OCI-LY1 (cell line): ENCODE measurements around the gene POLH.

Source experiments
- H2AFZ ChIP-seq: fragments of 200-600 bp; sonication (generic), shearing (Covaris generic); 2 replicates; pipeline ENCODE4 v1.6.0; 2014; ENCODE audit warnings: antibody characterized with exemption, mild to moderate bottlenecking, low read length
- H3F3A ChIP-seq: fragments of 200-600 bp; sonication (generic), shearing (Covaris generic); 2 replicates; pipeline ENCODE4 v1.6.0; 2014; ENCODE audit warnings: mild to moderate bottlenecking, antibody characterized with exemption, low read length, moderate library complexity; ENCODE audit not compliant: insufficient read depth
- H3K27ac ChIP-seq: fragments of 200-600 bp; sonication (generic); 2 replicates; pipeline ENCODE4 v1.5.1; 2014; ENCODE audit warnings: low read length, mixed run types, mild to moderate bottlenecking, low read depth; ENCODE audit not compliant: poor library complexity, severe bottlenecking
- H3K27me3 ChIP-seq: fragments of 200-600 bp; sonication (generic); 2 replicates; pipeline ENCODE4 v1.6.0; 2014; ENCODE audit warnings: antibody characterized with exemption, mild to moderate bottlenecking, low read length, moderate library complexity; ENCODE audit not compliant: insufficient read depth
- H3K36me3 ChIP-seq: fragments of 200-600 bp; sonication (generic); 2 replicates; pipeline ENCODE4 v1.6.1; 2014; ENCODE audit warnings: mild to moderate bottlenecking, antibody characterized with exemption, low read length, moderate library complexity, mixed read lengths; ENCODE audit not compliant: insufficient read depth
- H3K4me1 ChIP-seq: fragments of 200-600 bp; sonication (generic); 2 replicates; pipeline ENCODE4 v1.5.1; 2014; ENCODE audit warnings: mild to moderate bottlenecking, low read length, moderate library complexity; ENCODE audit not compliant: insufficient read depth, severe bottlenecking
- H3K4me2 ChIP-seq: fragments of 200-600 bp; sonication (generic), shearing (Covaris generic); 2 replicates; pipeline ENCODE4 v1.6.1; 2014; ENCODE audit warnings: low read length
- H3K4me3 ChIP-seq: fragments of 200-600 bp; sonication (generic); 2 replicates; pipeline ENCODE4 v1.5.1; 2014; ENCODE audit warnings: low read length, low read depth, mild to moderate bottlenecking, mixed read lengths; ENCODE audit not compliant: poor library complexity, severe bottlenecking
- H3K79me2 ChIP-seq: fragments of 200-600 bp; shearing (Covaris generic); 2 replicates; pipeline ENCODE4 v1.6.1; 2016; ENCODE audit warnings: mixed run types, low read length, mixed read lengths; ENCODE audit not compliant: insufficient read depth
- H3K9ac ChIP-seq: fragments of 200-600 bp; sonication (generic), shearing (Covaris generic); 2 replicates; pipeline ENCODE4 v1.6.1; 2014; ENCODE audit warnings: mild to moderate bottlenecking, low read length, mixed read lengths
- H3K9me2 ChIP-seq: fragments of 200-600 bp; sonication (generic), shearing (Covaris generic); 2 replicates; pipeline ENCODE4 v1.6.1; 2014; ENCODE audit warnings: low read depth, mild to moderate bottlenecking, low read length, mixed read lengths
- H3K9me3 ChIP-seq: fragments of 200-600 bp; shearing (Covaris generic); 2 replicates; pipeline ENCODE4 v1.6.1; 2014; ENCODE audit warnings: low read length, mixed read lengths
- H4K20me1 ChIP-seq: fragments of 200-600 bp; sonication (generic), shearing (Covaris generic); 2 replicates; pipeline ENCODE4 v1.6.0; 2016; ENCODE audit warnings: mild to moderate bottlenecking, low read length; ENCODE audit not compliant: insufficient read depth
- CTCF ChIP-seq: fragments of 200-600 bp; sonication (generic), shearing (Covaris generic); IDR thresholded peaks from 2 replicates; pipeline ENCODE4 v1.5.1; 2017; ENCODE audit warnings: mild to moderate bottlenecking, antibody characterized with exemption, low read length, moderate library complexity, mixed read lengths
- EZH2 ChIP-seq: fragments of 200-600 bp; sonication (generic), shearing (Covaris generic); IDR thresholded peaks from 2 replicates; pipeline ENCODE4 v1.8.0; 2017; ENCODE audit warnings: borderline replicate concordance, mixed run types, mild to moderate bottlenecking, antibody characterized with exemption, low read length, moderate library complexity, mixed read lengths

POLH gene

DNA sequence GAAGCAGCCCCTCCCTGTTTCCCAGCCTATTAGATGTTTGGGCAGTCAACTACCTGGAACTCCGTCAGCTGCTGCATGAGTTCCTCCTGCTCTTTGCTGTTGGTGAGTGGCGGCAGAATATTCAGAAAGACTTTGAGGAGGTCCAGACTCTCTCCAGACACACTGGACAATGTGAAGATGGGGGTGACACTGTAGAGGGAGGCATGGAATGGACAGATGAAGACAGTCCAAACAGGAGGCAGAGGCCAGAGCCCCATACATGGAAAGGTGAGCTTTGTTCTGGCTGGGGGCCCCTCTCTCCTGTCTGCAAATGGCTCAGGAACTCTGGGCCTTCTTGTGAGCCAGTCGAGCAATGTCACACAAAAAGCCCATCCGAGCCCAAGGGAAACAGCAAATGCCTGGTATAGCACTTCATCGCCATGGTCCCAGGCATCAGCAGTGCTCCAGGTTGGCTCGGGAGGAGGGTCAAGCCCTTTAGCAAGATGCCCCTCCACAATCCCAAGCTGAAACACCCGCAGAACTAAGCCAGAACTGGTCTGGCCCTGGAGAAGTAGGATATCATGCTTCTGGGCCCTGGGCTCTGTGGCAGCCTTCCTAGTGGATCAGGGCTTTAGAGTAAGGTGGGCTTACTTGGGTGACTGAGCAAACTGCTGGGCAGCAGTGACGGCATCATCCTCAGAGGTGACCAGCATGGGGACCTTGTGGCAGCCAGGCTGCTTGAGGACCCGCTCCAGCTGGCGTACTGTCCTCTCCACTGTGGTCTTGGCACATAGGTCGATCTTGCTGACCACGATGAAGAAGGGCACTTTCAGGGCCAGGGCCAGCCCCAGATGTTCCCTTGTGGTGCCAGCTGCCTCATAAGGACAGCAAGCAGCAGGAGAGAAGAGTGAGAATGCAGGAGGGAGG lies 48.1 kb downstream of the POLH start:
- H3K27ac ChIP-seq = no peak overlapping the region
- no peaks in the 10 kb centered on the region for H4K20me1 ChIP-seq
- H2AFZ ChIP-seq = no peak overlapping the region
- no peaks in the 10 kb centered on the region for H3K9me2 ChIP-seq
- H3K9me3 ChIP-seq = no peaks in the 10 kb centered on the region
- no peaks in the 10 kb centered on the region for H3K79me2 ChIP-seq
- no peak for TF ChIP-seq EZH2
- no peak for TF ChIP-seq CTCF
- peaks cover 75% of the 10 kb centered on the region for H3K36me3 ChIP-seq
- H3K4me2 ChIP-seq = no peak overlapping the region
- no peak overlapping the region for H3K9ac ChIP-seq
- peaks cover 13% of the 10 kb centered on the region for H3K4me1 ChIP-seq
- H3F3A ChIP-seq = no peaks in the 10 kb centered on the region
- no peak overlapping the region for H3K4me3 ChIP-seq
- H3K27me3 ChIP-seq = no peaks in the 10 kb centered on the region

GRCh38 chr6:43624786-43625288 lies 48.9 kb downstream of the POLH start:
- no peaks in the 10 kb centered on the region for H3K9me2 ChIP-seq
- H3K27ac ChIP-seq = no peak overlapping the region
- no peaks in the 10 kb centered on the region for H4K20me1 ChIP-seq
- H2AFZ ChIP-seq = no peak overlapping the region
- H3K79me2 ChIP-seq = no peaks in the 10 kb centered on the region
- H3F3A ChIP-seq = no peaks in the 10 kb centered on the region
- H3K27me3 ChIP-seq = no peaks in the 10 kb centered on the region
- H3K36me3 ChIP-seq = peaks cover 68% of the 10 kb centered on the region
- TF ChIP-seq CTCF (no peak), EZH2 (no peak)
- H3K9me3 ChIP-seq = no peaks in the 10 kb centered on the region
- H3K9ac ChIP-seq = no peak overlapping the region
- peaks cover 18% of the 10 kb centered on the region for H3K4me1 ChIP-seq
- no peak overlapping the region for H3K4me3 ChIP-seq
- H3K4me2 ChIP-seq = no peak overlapping the region

- Histone ChIP-seq H2AFZ (no peak overlapping the region), H4K20me1 (no peaks in the 10 kb centered on the region), H3K9me2 (no peaks in the 10 kb centered on the region), H3K36me3 (peaks cover 64% of the 10 kb centered on the region), H3K27me3 (no peaks in the 10 kb centered on the region), H3K79me2 (no peaks in the 10 kb centered on the region), H3K4me2 (no peak overlapping the region), H3K27ac (no peak overlapping the region), H3K4me3 (no peak overlapping the region), H3K9ac (no peak overlapping the region), H3K9me3 (no peaks in the 10 kb centered on the region), H3K4me1 (peaks cover 24% of the 10 kb centered on the region), H3F3A (no peaks in the 10 kb centered on the region)
- no peak for TF ChIP-seq CTCF
- no peak for TF ChIP-seq EZH2
Measured at GRCh38 chr6:43625393-43625992, 49.5 kb downstream of the POLH start.
